ENCODE measurements around the gene MEOX1. TPM values are rescaled to one million over a fixed set of nuclear protein-coding genes. Genes with fewer than 3 reads are reported as not detected.

MEOX1 gene
- total and polyA plus RNA-seq, 2 of the 13 experiments (the other 11 are each of a cell fraction or from before 2014, with no cell fraction given): not detected

DNA sequence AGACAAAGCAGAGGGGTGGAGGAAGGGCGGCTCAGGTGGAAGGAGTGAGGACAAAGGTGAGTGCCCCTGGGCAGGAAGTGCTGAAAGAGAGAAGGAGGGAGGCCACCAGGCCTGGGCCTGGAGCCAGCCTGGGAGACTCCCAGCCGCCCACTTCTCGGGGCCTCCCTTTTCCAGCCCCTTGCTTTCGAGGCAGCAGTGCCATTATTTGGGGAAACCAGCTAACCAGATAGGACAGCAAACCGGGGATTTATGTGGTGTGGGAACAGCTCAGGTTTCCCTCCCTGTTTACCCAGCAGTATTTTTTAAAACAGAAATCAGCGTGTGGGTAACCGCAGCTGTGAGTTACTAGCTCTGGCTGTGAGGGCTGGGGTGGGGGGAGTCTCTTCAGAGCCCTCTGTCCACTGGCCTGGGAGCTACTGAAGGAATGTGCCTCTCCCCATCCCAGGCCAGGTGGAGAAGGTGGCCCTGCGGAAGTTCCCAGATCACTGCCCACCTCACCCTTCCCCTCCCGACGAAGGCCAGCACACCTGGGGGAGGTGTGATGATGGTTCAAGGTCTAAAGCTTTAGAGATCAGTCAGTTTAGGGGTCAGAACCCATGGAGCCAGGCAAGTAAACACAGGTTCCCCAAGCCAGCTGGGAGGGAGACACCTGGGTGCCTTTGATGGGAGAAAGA lies 8.4 kb upstream of the MEOX1 start (continued):
- TF ChIP-seq SYNCRIP (IDR thresholded peaks at IDR 0.05; ENCODE audit: insufficient read depth, low read depth, low read length) (no peak), KAT7 (CRISPR knock-in tag; IDR thresholded peaks at IDR 0.05; ENCODE audit: borderline replicate concordance) (no peak), STAT6 (CRISPR knock-in tag; IDR thresholded peaks at IDR 0.05; ENCODE audit: borderline replicate concordance) (no peak; the same call in 1 of the 2 replicates), KLF11 (CRISPR knock-in tag; IDR thresholded peaks at IDR 0.05) (no peak), RNF219 (CRISPR knock-in tag; IDR thresholded peaks at IDR 0.05) (no peak), CEBPZ (IDR thresholded peaks at IDR 0.05; ENCODE audit: low read length) (no peak), RNF2 (conservative IDR thresholded peaks at IDR 0.05; ENCODE audit: low read depth) (no peak), FOXA1 (IDR thresholded peaks at IDR 0.05) (no peak), FOXA1 (CRISPR knock-in tag; IDR thresholded peaks at IDR 0.05) (0 out of 2 replicates have a peak, but pooled peaks have one; percentile 44), SALL2 (CRISPR knock-in tag; IDR thresholded peaks at IDR 0.05) (no peak), ZMYM2 (CRISPR knock-in tag; IDR thresholded peaks at IDR 0.05) (no peak), PAWR (CRISPR knock-in tag; IDR thresholded peaks at IDR 0.05; ENCODE audit: borderline replicate concordance) (no peak), ZFP1 (CRISPR knock-in tag; IDR thresholded peaks at IDR 0.05) (no peak)
- TF ChIP-seq, protein P1, sequence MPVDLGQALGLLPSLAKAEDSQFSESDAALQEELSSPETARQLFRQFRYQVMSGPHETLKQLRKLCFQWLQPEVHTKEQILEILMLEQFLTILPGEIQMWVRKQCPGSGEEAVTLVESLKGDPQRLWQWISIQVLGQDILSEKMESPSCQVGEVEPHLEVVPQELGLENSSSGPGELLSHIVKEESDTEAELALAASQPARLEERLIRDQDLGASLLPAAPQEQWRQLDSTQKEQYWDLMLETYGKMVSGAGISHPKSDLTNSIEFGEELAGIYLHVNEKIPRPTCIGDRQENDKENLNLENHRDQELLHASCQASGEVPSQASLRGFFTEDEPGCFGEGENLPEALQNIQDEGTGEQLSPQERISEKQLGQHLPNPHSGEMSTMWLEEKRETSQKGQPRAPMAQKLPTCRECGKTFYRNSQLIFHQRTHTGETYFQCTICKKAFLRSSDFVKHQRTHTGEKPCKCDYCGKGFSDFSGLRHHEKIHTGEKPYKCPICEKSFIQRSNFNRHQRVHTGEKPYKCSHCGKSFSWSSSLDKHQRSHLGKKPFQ (CRISPR knock-in tag; IDR thresholded peaks at IDR 0.05; ENCODE audit: insufficient replicate concordance): peak; percentile 24
- TF ChIP-seq, protein P2, sequence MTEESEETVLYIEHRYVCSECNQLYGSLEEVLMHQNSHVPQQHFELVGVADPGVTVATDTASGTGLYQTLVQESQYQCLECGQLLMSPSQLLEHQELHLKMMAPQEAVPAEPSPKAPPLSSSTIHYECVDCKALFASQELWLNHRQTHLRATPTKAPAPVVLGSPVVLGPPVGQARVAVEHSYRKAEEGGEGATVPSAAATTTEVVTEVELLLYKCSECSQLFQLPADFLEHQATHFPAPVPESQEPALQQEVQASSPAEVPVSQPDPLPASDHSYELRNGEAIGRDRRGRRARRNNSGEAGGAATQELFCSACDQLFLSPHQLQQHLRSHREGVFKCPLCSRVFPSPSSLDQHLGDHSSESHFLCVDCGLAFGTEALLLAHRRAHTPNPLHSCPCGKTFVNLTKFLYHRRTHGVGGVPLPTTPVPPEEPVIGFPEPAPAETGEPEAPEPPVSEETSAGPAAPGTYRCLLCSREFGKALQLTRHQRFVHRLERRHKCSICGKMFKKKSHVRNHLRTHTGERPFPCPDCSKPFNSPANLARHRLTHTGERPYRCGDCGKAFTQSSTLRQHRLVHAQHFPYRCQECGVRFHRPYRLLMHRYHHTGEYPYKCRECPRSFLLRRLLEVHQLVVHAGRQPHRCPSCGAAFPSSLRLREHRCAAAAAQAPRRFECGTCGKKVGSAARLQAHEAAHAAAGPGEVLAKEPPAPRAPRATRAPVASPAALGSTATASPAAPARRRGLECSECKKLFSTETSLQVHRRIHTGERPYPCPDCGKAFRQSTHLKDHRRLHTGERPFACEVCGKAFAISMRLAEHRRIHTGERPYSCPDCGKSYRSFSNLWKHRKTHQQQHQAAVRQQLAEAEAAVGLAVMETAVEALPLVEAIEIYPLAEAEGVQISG (CRISPR knock-in tag; IDR thresholded peaks at IDR 0.05): no peak
- TF ChIP-seq, protein P3, sequence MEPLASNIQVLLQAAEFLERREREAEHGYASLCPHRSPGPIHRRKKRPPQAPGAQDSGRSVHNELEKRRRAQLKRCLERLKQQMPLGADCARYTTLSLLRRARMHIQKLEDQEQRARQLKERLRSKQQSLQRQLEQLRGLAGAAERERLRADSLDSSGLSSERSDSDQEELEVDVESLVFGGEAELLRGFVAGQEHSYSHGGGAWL (CRISPR knock-in tag; IDR thresholded peaks at IDR 0.05): no peak
